Spinal cord (tissue), 10 donors: Measurements from ENCODE around the gene SNX8. TPM values are rescaled to one million over a fixed set of nuclear protein-coding genes. Genes with fewer than 3 reads are reported as not detected.

ENCODE experiments used
- DNase-seq, 6 donors: peaks; one replicate each; pipeline versions ENCODE4 v3.0.0 to v3.0.0-alpha.2; 2013 to 2015; ENCODE audit warnings: low spot score in 6 of 6, low read depth in 4 of 6
- H3K27ac ChIP-seq: one replicate; pipeline ENCODE4 v1.5.1; 2013; ENCODE audit warnings: low read depth, low read length, control low read depth
- H3K27me3 ChIP-seq: one replicate; pipeline ENCODE4 v1.6.1; 2013; ENCODE audit warnings: low read length; ENCODE audit not compliant: control insufficient read depth, insufficient read depth
- H3K36me3 ChIP-seq: one replicate; pipeline ENCODE4 v1.6.1; 2013; ENCODE audit warnings: low read length; ENCODE audit not compliant: control insufficient read depth, insufficient read depth
- H3K4me1 ChIP-seq: one replicate; pipeline ENCODE4 v1.6.1; 2013; ENCODE audit warnings: low read length; ENCODE audit not compliant: control insufficient read depth, insufficient read depth
- H3K4me3 ChIP-seq: one replicate; pipeline ENCODE4 v1.5.1; 2013; ENCODE audit warnings: low read depth, low read length, control low read depth
- H3K9me3 ChIP-seq: one replicate; pipeline ENCODE4 v1.6.1; 2013; ENCODE audit warnings: low read length; ENCODE audit not compliant: control insufficient read depth, insufficient read depth
- WGBS: methylation state at CpG from one replicate; pipeline ENCODE4 v1.1.5; 2013; ENCODE audit warnings: missing lambda C conversion rate; ENCODE audit not compliant: insufficient coverage; 5-methylcytosine and 5-hydroxymethylcytosine counted together
- polyA plus RNA-seq, 2 donors: library from polyadenylated mRNA; unstranded; fragments of 120-200 nt; gene quantifications; one replicate each; pipeline ENCODE4 v1.2.1, GENCODE V29; 2013; ENCODE audit not compliant: insufficient read length in 2 of 2
- total RNA-seq, 2 donors: library from RNA; depleted of rRNA in 1 of 2; stranded (reverse); fragments of 120-200 nt in 1 of 2; fragments of >200 nt in 1 of 2; gene quantifications; one replicate each; pipeline versions ENCODE4 v1.2.3 to v1.2.4, GENCODE V29; 2013 to 2014
- donor health status: healthy.

The SNX8 gene
- total and polyA plus RNA-seq, 4 donors: 12.2 to 36.9 (median 23.9) TPM

- no peaks in the 10 kb centered on the region for H3K27me3 ChIP-seq
- no peak for DNase-seq
- peaks cover 94% of the 10 kb centered on the region for H3K36me3 ChIP-seq
- H3K4me1 ChIP-seq: peaks cover 10% of the 10 kb centered on the region
- no peaks in the 10 kb centered on the region for H3K9me3 ChIP-seq
- no peak overlapping the region for H3K27ac ChIP-seq
- H3K4me3 ChIP-seq: no peak overlapping the region
- WGBS: 93% methylated on average over 32 of the region's 32 CpGs
These were observed 60.6 kb downstream of the SNX8 start for GRCh38 chr7:2253525-2254244.

DNA sequence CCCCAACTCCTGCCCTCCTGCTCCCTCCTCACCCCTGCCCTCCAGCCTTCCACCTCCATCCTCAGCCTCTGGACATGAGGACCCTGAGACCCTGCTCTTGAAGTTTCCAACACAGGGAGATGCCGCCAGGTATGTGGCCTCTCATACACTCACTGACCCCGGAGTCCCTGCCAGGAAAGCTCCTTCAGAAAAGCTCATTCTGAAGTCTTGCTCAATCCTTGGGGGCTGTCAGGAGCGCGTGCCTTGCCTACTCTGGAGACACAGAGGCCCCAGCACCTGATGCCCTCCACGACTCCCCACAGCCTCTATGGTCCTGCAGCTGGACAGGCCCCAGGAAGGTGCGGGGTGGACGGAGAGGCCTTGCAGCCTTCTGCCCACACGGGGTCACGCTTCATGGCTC is 61.2 kb downstream of the SNX8 start:
- peaks cover 90% of the 10 kb centered on the region for H3K36me3 ChIP-seq
- 93% methylated on average over 9 of the region's 9 CpGs for WGBS
- no peaks in the 10 kb centered on the region for H3K9me3 ChIP-seq
- no peak overlapping the region for H3K27ac ChIP-seq
- peaks cover 10% of the 10 kb centered on the region for H3K4me1 ChIP-seq
- no peak for DNase-seq
- H3K27me3 ChIP-seq: no peaks in the 10 kb centered on the region
- H3K4me3 ChIP-seq: no peak overlapping the region

DNA sequence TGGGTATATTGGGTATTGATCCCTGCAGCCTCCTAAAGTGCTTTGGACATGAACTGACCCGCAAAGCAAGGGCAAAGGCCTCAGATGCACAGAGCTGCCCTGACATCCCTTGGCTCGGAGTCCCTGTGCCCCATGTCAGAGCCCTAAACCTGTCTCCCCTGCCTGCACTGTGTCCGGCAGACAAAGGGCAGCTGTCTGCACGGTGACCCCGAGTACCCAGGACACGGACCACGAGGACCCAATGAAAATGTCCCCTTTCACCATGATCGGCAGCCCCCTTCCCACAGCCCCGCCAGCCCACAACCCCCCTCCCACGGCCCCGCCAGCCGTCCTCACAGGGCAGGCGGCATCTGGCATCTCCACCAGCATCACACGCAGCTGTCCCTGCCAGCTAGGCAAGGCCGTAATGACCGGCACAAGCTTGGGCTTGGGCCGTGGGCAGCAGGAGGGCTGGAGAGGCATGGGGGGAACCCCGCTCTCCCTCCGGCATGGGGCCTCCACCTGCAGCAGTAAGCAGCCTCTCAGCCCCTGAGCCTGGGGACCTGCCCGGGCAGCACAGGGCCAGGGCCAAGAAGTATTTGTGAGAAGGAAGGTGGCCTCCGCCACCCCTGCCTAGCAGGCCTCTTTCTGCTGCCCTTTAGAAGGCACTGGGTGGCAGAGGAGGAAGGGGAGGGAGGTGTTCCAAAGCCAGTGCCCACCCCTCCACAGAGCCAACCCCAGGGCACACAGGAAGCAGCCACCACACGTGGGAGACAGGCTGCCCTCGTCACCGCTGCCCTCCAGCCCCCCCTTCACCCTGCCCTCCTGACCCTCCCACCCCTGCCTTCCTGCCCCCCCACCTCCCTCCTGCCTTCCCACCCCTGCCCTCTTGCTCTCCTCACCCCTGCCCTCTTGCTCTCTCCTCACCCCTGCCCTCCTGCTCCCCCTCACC is 62.1 kb downstream of the SNX8 start:
- Histone ChIP-seq H3K4me3 (no peak overlapping the region), H3K9me3 (no peaks in the 10 kb centered on the region), H3K27ac (no peak overlapping the region), H3K4me1 (peaks cover 17% of the 10 kb centered on the region), H3K36me3 (peaks cover 86% of the 10 kb centered on the region), H3K27me3 (no peaks in the 10 kb centered on the region)
- DNase-seq: no peak
- WGBS: 84% methylated on average over 13 of the region's 24 CpGs

DNA sequence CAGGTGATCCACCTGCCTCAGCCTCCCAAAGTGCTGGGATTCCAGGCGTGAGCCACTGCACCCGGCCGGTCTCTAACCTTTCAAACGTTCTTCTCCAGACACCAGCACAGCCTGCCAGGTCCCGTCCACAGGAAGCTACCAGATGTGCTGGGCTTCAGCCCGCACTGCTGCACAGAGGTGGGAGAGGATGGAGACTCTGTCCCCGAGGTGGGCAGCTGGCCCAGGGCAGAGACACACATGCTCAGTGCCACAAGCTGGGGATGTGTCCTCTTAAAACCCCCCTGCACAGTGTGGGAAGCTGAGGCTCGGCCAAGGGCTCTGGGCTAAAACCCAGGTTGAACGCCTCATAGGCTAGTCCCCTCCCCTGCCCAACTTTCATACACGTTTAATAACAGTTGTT is 62.9 kb downstream of the SNX8 start:
- Histone ChIP-seq H3K27me3 (no peaks in the 10 kb centered on the region), H3K27ac (no peak overlapping the region)

GRCh38 chr7:2249744-2250323 is 64.4 kb downstream of the SNX8 start:
- Histone ChIP-seq H3K4me3 (no peak overlapping the region), H3K36me3 (peaks cover 82% of the 10 kb centered on the region), H3K4me1 (peaks cover 31% of the 10 kb centered on the region), H3K27ac (no peak overlapping the region), H3K27me3 (no peaks in the 10 kb centered on the region), H3K9me3 (no peaks in the 10 kb centered on the region)
- WGBS: 83% methylated on average over 27 of the region's 27 CpGs
- no peak for DNase-seq

More for the DNA sequence above, 62.9 kb downstream of the SNX8 start:
- DNase-seq: no peak
- peaks cover 85% of the 10 kb centered on the region for H3K36me3 ChIP-seq
- H3K4me3 ChIP-seq: no peak overlapping the region
- 92% methylated on average over 6 of the region's 10 CpGs for WGBS
- peaks cover 23% of the 10 kb centered on the region for H3K4me1 ChIP-seq
- H3K9me3 ChIP-seq: no peaks in the 10 kb centered on the region

GRCh38 chr7:2248984-2249694 is 65.1 kb downstream of the SNX8 start:
- H3K4me1 ChIP-seq: peaks cover 31% of the 10 kb centered on the region
- peak overlapping the region; percentile 69 for H3K27ac ChIP-seq
- WGBS: 72% methylated on average over 22 of the region's 24 CpGs
- no peaks in the 10 kb centered on the region for H3K9me3 ChIP-seq
- no peaks in the 10 kb centered on the region for H3K27me3 ChIP-seq
- peaks cover 82% of the 10 kb centered on the region for H3K36me3 ChIP-seq
- DNase-seq: peak in 1 of 6 donors; percentile 53
- H3K4me3 ChIP-seq: no peak overlapping the region

GRCh38 chr7:2247141-2247995 is 66.9 kb downstream of the SNX8 start:
- Histone ChIP-seq H3K4me3 (no peak overlapping the region), H3K27ac (no peak overlapping the region), H3K27me3 (no peaks in the 10 kb centered on the region), H3K9me3 (no peaks in the 10 kb centered on the region), H3K4me1 (peaks cover 42% of the 10 kb centered on the region), H3K36me3 (peaks cover 67% of the 10 kb centered on the region)
- DNase-seq: peak in 1 of 6 donors; percentile 56
- WGBS: 62% methylated on average over 20 of the region's 36 CpGs

- WGBS: 69% methylated on average over 17 of the region's 22 CpGs
- H3K27ac ChIP-seq: no peak overlapping the region
- peak in 1 of 6 donors; percentile 24 for DNase-seq
- peaks cover 55% of the 10 kb centered on the region for H3K36me3 ChIP-seq
- no peaks in the 10 kb centered on the region for H3K27me3 ChIP-seq
- no peak overlapping the region for H3K4me3 ChIP-seq
- peaks cover 51% of the 10 kb centered on the region for H3K4me1 ChIP-seq
- no peaks in the 10 kb centered on the region for H3K9me3 ChIP-seq
These were observed 68.2 kb downstream of the SNX8 start for GRCh38 chr7:2245883-2246675.
